GM21529 (cell line): ENCODE results near the gene KCNIP4.

ENCODE experiments used
- ATAC-seq: cut with Tn5 transposase; IDR thresholded peaks from one replicate; pipeline ENCODE4 v1.9.1; 2021; ENCODE audit not compliant: unreplicated experiment

Gene KCNIP4

DNA sequence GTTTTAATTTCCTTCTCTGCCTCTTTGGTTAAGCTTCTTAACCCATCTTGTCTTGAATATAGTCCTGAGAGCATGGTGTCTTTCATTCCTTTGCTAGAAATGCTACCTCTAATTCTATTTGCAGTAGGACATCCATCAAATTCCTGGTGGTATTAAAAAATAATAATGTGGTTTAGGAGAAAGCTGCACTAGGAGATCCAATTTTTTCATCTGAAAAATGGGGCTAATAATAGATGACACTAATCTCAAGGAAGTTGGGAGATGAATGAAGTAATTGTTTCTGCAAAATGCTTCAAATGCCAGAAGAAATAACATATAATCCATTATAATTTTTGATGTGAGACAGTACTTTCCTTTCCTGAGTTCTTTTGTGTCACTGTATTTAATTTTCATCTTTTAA is 1053.4 kb downstream of the KCNIP4 start:
- no peak for ATAC-seq

DNA sequence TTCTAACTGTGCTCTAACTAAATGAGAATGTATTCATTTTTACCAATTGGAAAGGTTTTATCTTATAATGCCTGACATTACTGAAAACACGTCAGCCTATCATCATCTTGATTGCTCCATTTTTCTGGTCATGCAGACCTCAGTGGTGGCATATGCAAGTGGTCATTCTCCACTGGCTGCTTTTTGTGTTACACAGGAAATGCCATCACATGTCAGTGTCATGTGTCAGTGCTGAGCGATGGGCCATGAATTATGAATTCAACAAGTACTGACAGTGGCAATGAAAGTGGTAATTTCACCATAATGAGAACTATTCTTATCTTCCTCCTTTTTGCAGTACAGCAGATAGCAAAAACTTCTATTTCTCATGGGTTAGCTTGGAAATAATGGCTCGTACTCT is 1057.8 kb downstream of the KCNIP4 start:
- no peak for ATAC-seq

DNA sequence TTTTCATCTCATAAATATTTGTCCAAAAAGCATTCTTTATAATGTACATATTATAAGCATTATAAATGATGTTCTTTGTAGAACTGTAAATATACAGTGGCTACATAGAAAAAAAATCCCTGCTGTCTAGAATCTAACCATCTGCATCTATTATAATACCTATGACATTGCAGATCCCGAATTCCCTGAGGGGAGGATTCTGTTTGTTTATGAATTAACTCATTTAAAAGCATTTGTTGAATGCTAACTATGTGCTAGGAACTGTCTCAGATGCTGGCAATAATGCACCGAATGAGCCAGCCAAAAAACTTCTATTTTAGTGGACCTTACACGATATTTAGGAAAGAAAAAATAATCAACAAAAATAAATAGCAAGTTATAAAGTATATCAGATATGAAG is 1058.7 kb downstream of the KCNIP4 start:
- no peak for ATAC-seq

DNA sequence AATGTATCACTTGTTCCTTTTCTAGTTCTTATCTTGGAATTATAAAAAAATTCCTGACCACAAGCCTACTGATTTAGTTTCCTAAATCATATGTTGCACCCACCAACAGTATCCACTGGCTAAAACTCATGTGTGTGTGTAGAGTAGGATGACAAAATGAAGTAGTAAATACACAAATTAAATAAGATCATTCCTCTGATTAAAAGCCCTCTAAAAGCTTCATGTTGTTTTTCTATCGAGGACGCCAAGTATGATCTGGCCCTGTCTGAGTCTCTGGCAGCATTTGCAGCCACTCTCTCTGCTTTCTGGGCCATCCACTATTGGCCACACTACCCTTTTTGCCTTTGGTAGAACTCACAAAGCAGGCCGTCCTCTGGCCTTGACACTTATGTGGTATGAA is 1064.9 kb downstream of the KCNIP4 start:
- ATAC-seq = no peak

DNA sequence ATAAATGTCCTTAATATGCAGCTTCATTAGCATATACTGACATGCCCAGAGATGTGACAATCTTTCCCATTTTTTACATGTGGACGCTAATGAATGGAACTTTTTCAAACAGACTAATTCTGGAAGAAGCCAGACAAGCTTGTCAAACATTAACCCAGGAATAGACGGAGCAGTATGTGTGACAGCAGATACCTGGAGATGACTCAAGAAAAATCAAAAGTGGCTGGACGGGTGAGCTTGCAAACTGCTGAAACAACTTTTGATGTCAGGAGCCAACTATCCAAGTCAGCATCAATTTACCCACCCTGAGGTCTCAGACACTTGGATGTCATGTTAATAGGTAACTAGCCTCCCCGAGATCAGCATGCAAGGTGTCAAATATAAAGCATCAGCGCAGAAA is 1065.3 kb downstream of the KCNIP4 start:
- ATAC-seq = no peak

DNA sequence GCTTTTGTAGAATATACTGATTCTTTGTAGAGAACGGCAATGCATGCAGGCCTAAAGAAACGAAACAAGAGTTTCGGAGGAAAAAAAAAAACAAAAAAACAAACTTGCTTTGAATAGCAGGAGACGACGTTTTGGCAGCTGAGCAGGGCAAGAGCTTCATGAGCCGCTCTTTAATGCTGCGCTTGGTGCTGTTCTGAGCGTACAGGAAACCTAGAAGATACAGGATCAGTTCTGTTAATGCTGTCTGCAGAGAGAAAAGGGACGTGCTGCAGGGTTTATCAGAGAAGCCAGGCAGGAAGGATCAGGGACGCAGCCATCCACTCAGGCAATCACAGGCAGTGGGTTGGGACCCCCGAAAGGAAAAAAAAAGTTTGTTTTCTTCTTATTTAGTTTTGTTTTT is 1066.1 kb downstream of the KCNIP4 start:
- ATAC-seq = no peak

DNA sequence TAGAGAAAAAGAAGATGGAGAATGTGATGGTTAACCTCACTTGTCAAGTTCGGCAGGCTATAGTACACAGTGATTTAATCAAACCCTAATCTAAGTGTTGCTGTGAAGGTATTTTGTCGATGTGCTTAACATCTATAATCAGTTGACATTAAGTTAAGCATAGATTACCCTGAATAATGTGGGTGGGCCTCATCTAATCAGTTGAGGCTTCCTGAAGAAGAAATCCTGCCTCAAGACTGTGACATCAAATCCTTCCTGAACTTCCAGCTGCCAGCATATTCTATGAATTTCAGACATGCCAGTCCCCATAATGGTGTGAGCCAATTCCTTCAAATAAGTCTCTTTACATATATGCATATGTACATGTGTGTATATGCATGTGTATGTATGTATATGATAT is 1066.9 kb downstream of the KCNIP4 start:
- ATAC-seq = no peak

DNA sequence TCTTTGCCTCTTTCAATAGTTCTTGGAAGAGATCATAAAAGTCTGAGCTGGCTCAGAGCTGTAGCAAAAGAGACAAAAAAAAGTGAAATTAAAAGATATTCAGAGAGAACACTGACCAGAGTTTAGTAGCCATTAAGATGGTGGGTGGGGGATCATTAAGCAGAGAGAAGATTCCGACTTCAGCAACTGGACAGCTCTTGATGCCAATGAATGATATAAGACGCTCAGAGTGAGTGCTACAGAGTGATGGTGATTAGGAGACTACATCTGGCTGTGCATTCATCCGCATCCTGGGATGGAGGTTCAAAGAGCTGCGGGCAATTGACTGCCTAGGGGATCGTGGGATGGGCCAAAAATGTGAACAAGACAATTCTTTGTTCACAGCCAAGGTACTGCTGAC is 1069.8 kb downstream of the KCNIP4 start:
- no peak for ATAC-seq

DNA sequence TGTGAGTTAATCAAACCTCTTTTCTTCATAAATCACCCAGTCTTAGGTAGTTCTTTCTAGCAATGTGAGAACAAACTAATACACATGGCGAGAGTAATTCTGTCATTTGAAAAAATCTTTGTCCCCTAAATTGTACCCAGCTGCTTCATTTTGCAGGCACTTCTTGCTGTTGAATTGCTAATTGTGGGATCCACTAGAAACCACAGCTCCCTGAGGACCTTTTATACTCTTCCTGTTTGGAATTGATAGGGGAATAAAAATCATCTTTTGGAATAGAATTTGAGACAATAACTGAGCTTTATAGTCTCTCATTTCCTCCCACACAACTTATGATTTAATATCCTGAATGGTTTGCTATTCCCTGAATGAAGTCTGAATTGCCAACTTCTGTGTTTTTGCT is 1078.1 kb downstream of the KCNIP4 start:
- ATAC-seq = no peak

DNA sequence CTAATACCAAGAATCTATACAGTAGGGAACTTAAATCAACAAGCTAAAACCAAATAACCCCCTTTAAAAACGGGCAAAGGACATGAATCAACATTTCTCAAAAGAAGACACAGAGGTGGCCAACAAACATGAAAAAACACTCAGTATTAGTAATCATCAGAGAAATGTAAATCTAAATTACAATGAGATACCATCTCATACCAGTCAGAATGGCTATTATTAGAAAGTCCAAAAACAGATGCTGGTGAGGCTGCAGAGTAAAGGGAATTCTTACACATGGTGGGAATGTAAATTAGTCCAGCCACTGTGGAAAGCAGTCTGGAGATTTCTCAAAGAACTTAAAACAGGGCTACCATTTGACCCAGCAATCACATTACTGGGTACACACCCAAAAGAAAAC is 1080.5 kb downstream of the KCNIP4 start:
- no peak for ATAC-seq

DNA sequence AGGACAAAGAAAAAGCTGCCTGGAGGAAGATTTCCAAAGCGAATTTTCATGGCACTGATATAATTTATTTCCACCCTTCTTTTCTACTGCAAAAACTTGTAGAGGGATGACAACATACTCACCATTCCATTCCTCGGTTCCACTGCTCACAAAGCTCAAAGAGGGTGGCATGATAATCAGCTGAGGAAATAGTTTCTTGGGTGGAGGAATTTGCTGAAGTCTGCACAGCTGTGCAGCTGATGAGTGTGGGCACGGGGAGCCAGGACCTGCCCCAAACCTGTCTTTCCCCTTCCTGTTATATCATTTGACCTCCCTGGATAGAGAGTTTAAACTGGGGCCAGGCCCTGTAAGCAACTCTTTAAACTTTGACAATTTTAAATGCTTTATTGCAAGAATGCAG is 1087.7 kb downstream of the KCNIP4 start:
- no peak for ATAC-seq

DNA sequence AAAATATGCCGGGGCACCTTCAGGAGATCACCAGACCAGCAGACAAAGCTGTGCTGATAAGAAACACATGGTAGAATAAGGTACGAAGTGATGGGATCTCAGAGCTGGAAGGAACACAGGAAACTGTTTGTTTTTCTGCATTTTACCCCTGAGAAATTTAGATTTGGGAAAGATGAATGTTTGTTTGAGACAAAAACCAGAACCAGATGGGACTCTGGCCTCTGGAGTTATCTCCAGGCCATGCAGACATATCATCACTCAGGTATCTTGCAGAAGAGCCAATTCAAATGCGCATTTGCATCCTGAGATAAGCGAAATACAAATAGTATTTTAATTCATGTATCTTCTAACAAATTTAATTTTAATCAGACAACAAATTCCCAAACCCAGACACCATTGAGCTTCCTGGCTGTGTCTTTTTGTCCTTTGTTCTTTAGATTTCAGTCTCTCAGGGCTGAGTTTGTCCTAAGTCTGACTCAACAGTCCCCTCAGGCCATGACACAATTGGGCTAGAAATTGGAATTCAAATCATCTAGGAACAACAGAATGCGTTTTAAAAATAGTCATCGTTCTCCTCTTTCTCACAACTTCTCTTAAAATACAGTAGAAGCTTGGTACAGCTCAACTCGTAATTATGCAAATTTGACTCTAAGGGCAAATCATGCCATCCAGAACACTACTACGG is 1089.3 kb downstream of the KCNIP4 start:
- no peak for ATAC-seq

DNA sequence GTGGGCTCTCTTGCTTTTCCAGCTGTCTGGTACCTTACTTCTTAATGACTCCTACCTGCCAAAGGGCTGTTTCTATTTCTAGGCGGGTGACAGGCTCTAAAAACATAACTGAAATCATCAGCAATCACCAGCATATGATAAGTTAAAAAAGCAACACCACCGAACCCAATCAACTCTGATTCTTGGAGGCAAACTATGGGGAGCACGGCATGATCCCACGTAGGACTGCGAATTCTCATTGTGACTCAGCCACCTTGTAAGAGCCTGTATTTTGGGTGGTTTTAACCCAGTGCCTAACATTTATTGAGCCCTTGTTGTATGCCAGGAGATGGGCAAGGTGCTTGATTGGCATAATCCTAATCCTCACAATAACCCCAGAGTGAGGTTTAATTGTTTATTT is 1091.5 kb downstream of the KCNIP4 start:
- ATAC-seq = no peak

DNA sequence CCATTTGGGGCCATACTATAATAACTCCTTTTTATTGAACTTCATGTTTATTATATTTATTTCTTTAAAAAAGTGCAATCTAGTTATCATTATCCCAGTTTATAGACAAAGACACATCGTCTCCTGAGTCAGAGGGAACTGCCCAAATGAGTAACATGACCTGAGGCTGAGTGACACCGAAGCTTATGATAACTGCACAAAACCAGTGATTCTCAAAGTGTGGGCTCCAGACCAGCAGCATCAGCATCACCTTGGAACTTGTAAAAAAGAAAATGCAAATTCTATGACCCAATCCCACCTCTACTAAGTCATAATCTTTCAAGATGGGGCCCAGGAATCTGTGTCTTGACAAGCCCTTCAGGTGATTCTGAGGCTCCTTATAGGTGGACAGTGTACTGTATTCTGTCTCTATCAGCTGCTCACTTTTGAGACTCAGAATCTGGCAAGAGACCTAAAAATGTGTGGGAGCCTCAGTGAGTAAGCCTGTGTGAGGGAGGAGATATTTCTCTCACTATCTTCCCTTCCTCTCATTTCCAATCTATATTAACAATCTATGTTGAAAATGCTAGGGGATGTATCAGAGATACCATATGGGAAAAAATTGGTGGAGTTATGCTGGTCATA is 1101.3 kb downstream of the KCNIP4 start:
- ATAC-seq = no peak

DNA sequence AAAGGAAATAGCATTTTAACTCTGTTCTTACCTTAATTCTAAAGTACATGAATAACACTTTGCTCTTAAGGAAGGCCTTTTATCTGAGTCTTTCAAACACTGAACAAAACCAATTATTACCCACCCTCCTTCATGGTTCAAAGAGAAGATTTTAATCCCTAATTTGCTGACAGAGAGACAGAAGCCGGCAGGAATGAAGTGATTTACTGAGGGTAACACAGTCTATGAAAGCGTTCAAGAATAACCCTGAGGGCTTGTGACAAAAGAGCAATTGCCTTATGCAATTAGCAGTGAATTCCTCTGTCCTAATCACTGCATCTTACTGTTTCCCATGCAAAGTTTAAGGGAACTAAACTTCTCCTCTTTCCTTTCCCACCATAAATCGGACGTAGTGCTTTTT is 1104.3 kb downstream of the KCNIP4 start:
- no peak for ATAC-seq

DNA sequence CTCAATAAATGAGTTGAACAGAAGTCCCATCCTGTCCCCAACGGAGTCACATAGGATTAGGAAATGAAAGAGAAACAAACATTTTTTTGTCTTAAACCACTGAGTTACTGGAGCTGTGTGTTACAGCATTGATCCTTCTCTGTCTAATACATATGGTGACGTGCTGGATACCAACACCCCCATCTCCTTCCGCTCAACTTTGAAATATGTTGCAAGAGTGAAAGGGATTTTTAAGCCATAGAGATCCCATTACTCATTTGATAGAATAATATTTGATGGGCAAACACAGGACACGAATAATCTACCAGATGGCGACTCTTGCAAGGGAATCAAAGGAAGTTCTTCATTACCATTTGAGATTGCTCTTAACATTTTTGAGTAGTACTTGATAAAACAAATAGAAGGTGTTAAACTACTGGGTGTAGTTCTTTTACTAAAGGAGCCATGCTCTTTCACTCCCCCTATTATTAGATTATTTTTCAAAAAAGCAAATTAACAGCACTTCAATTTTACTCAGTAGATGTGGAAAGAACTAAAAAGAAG is 1107.9 kb downstream of the KCNIP4 start:
- no peak for ATAC-seq

DNA sequence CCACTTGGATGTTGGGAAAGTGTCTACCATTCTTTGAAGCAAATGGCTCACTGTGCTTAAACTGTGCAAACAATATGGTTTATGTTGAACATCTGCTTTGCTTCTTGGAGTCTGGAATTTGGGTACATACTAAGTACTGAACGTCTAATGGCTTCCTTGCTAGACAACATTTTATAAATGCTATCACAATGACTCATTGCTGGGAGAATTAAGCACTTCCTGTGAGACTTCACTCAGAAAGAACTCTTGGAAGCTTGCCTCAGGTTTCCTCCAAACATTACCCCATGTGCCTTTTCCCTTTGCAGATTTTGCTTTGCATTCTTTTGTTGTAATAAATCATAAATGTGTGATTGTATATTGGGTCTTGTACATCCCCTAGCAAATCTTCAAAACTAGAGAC is 1108.6 kb downstream of the KCNIP4 start:
- no peak for ATAC-seq

DNA sequence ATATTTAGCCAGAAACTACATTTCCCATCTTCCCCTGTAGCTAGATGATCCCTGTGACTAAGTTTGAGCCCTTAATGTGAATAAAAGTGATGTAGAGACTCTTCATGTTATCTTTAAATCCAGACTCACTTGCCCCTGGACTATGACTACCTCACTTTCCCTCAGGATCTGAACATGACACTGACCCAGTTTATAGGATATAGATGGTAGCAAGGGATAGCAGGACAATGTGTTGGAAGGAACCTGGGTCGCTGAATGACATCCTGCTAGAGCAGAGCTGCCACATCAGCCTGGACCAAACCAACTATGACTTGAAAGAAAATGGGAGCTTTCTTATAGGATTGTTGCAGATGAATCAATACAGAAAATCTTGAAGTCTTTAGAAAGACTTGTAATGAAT is 1110.1 kb downstream of the KCNIP4 start:
- no peak for ATAC-seq

DNA sequence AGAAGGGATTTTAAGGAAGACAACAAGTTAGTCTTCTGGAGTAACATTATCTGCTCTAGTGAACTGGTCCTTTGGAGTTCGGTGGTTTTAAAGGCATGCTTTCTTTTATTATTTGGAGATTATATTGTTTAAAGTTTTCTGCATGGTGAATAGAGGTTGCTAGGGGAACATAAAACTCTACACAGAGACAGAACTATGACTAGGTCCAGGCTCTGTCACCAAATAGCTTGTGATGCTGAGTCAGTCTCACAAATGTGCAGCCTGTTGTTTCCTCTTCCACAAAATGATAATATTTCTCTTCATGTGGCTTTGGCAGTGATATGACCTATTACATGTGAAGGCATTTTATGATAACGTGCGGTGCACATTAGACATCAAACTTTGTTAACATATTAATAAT is 1115.7 kb downstream of the KCNIP4 start:
- ATAC-seq = no peak

DNA sequence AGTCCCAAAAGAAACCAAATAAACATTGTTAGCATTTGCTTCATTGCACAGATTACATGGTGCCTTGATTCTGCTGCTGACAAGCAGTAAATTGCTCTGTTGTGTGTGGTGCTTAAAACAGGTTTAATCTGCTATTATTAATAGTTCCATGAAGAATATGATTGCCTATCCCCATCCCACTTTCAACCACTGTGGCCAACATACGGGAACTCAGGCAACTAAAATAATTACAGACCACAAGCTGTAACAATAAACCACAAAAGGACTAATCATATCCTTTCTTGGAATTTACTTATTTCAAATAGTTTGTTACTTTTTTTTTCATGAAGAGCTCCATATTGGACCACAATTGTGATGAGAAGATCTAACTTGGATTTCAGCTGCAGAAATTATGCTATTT is 1116.8 kb downstream of the KCNIP4 start:
- ATAC-seq = no peak

DNA sequence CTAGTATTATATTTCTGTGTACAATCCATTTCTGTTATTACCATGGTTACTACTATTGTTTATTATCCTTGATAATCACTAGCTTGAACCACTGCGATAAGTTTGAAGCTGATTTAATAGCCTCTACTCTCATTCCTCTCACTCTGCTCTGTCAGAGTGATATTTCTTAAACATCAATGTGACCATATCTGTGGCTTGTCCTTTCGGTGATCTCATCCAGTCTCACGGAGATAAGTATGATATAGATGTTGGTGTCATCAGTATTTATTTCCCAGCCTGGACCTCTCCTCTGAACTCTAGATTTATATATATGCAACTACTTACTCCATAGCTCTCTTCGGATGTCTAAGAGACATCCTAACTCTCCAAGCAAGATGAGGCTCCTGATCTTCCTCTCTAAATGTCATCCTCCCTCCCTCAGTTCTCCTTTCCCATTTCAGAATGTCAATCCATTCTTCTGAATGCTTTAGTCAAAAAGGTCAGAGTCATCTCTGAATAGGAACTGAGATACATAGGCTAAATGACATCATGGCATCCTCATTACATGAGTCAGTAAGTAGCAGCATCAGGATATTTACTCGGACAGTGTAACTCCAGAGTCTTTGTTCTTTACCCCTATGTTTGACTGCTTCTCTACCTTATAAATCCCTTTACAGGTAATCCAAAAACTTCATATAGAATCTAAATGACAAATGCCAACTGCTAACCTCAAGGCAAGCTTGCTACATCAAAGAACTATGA is 1118.8 kb downstream of the KCNIP4 start:
- ATAC-seq = no peak

DNA sequence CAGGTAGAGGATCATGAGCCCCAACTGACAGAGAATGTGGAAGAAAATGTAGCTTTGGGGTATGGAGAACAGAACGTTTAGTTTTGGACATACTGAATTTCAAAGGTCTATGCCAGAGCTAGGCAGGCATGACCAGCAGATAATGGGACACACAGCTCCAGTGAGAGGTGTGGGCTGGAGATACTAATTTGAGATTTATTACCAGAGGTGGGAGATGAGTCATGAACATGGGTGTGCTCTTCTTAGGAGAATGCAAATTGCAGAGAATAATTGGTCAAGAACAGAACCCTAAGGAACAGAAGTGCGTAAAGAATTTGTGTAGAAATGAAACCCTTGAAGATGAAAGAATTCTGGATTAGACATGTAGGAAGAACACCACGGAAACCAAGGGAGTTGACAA is 1123.1 kb downstream of the KCNIP4 start:
- no peak for ATAC-seq
